ENCODE results near the gene SSR1. TPM values are rescaled to one million over a fixed set of nuclear protein-coding genes. Genes with fewer than 3 reads are reported as not detected.

Gene SSR1
- total RNA-seq: 98.0 and 111 TPM in 2 replicates

DNA sequence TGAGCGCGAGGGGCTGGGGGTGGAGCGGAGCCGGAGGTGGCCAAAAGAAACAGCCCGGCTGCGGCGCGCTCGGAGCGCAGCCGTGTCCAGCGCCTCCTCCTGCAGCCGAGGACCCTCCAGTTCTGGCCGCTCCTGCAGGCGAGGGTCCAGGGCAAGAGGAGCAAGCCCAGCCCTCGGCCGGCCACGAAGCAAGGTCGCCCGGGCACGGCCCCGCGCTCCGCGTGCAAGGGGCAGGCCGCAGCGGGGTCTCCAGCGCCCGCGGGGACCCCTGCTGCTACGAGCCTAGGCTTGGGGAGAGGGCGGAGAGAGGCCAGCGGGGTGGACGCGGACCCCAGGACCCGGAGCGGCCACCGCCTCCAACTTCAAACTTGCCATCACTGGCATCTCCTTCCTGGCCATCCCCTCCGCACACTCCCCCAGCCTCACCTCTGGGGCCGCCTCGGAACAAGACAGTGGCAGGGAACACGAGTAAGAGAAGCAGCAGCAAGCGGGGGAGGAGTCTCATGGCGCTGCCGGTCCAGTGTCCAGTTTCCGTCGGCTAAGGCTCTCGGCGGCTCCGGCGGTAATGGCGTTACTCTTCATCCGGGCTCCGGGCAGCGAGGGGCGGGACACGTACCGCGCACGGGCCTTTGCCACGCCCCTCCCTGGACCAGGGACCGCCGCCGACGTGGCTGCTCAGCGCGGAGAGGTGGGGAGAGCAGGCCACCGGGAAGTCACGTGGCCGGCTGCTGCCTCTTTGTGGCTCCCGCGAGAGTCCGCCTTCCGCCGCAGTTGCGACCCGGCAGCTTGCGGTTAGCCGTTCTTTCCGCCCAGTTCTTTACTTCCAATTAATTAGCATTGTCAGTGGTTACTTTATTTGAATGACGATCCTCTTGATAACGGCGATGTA, at the start of gene SSR1:
SSR1 (minus strand) TSS at position 584 of the 889 bp plus-strand sequence; CDS start at position 505, 79 bp downstream.

Other genes starting within 250 kb of the SSR1 start
- 13.2 and 13.3 TPM in 2 replicates for gene RREB1, start 205.2 kb downstream of the SSR1 start, total RNA-seq
- not detected in 2 replicates for gene CAGE1, start 76.5 kb upstream of the SSR1 start, total RNA-seq
- 12.9 and 17.1 TPM in 2 replicates for gene RIOK1, start 76.6 kb upstream of the SSR1 start, total RNA-seq
- 4.6 and 4.7 TPM in 2 replicates for gene DSP, start 228.5 kb upstream of the SSR1 start, total RNA-seq